Neural progenitor cell (in vitro differentiated cells): ENCODE results near the gene THBS1. TPM values are rescaled to one million over a fixed set of nuclear protein-coding genes. Genes with fewer than 3 reads are reported as not detected.

Experiments
- DNase-seq: peaks from one replicate; pipeline ENCODE4 v3.0.0-alpha.2; 2016; ENCODE audit warnings: low spot score
- H2AFZ ChIP-seq: fragments of 200-600 bp; sonication (generic); replicated peaks from 2 replicates; pipeline ENCODE4 v1.6.1; 2016; ENCODE audit warnings: antibody characterized with exemption
- H3F3A ChIP-seq: fragments of 200-600 bp; sonication (generic); 2 replicates; pipeline ENCODE4 v1.6.1; 2016; ENCODE audit warnings: antibody characterized with exemption, low read depth
- H3K27ac ChIP-seq: fragments of 200-600 bp; sonication (generic); 2 replicates; pipeline ENCODE4 v1.5.1; 2016; ENCODE audit warnings: mild to moderate bottlenecking
- H3K27me3 ChIP-seq: fragments of 200-600 bp; sonication (generic); 2 replicates; pipeline ENCODE4 v1.6.1; 2016; ENCODE audit warnings: mild to moderate bottlenecking, moderate library complexity
- H3K36me3 ChIP-seq: fragments of 200-600 bp; sonication (generic); 2 replicates; pipeline ENCODE4 v1.5.1; 2016
- H3K4me1 ChIP-seq: fragments of 200-600 bp; sonication (generic); 2 replicates; pipeline ENCODE4 v1.6.1; 2016; ENCODE audit warnings: mixed run types
- H3K4me2 ChIP-seq: fragments of 200-600 bp; sonication (generic); 2 replicates; pipeline ENCODE4 v1.6.1; 2016
- H3K4me3 ChIP-seq: fragments of 200-600 bp; sonication (generic); 2 replicates; pipeline ENCODE4 v1.5.1; 2016
- H3K79me2 ChIP-seq: fragments of 200-600 bp; sonication (generic); 2 replicates; pipeline ENCODE4 v1.6.1; 2016; ENCODE audit warnings: low read depth
- H3K9ac ChIP-seq: fragments of 200-600 bp; sonication (generic); 2 replicates; pipeline ENCODE4 v1.6.1; 2016
- H3K9me3 ChIP-seq: fragments of 200-600 bp; sonication (generic); 2 replicates; pipeline ENCODE4 v1.5.1; 2016; ENCODE audit warnings: low read depth
- H4K20me1 ChIP-seq: fragments of 200-600 bp; sonication (generic); 2 replicates; pipeline ENCODE4 v1.6.1; 2016; ENCODE audit warnings: low read depth
- H3K27ac Mint-ChIP-seq: 3 replicates; pipeline ENCODE4 v1.8.0; 2021; ENCODE audit warnings: mixed read lengths
- H3K27me3 Mint-ChIP-seq: 2 replicates; pipeline ENCODE4 v1.8.0; 2022; ENCODE audit warnings: low read depth, mild to moderate bottlenecking, inconsistent platforms, moderate library complexity, mixed read lengths; ENCODE audit not compliant: insufficient read depth
- H3K36me3 Mint-ChIP-seq: 3 replicates; pipeline ENCODE4 v1.8.0; 2021; ENCODE audit warnings: mixed read lengths
- H3K4me1 Mint-ChIP-seq: 3 replicates; pipeline ENCODE4 v1.8.0; 2021; ENCODE audit warnings: mixed read lengths
- H3K4me3 Mint-ChIP-seq: 3 replicates; pipeline ENCODE4 v1.8.0; 2021; ENCODE audit warnings: mild to moderate bottlenecking, moderate library complexity, mixed read lengths
- H3K9me3 Mint-ChIP-seq: 3 replicates; pipeline ENCODE4 v1.8.0; 2020; ENCODE audit warnings: mixed read lengths
- CTCF ChIP-seq: fragments of 200-600 bp; sonication (generic); IDR thresholded peaks from 2 replicates; pipeline ENCODE4 v1.5.1; 2017; ENCODE audit warnings: antibody characterized with exemption, mild to moderate bottlenecking
- EZH2 ChIP-seq: fragments of 200-600 bp; sonication (generic); IDR thresholded peaks from 2 replicates; pipeline ENCODE4 v1.6.1; 2017; ENCODE audit warnings: antibody characterized with exemption, mild to moderate bottlenecking, moderate library complexity
- EZH2phosphoT487 ChIP-seq: fragments of 200-600 bp; sonication (generic); IDR thresholded peaks from 2 replicates; pipeline ENCODE4 v1.6.1; 2017; ENCODE audit warnings: antibody characterized with exemption
- total RNA-seq: library from RNA; depleted of rRNA; stranded (reverse); fragments of >200 nt; gene quantifications from 2 replicates; pipeline ENCODE4 v1.2.3, GENCODE V29; 2015; ENCODE audit warnings: low replicate concordance

The THBS1 gene
- total RNA-seq, 1 donor from 2014 or later: 14.6 TPM

- no peak overlapping the region for H3K4me3 ChIP-seq
- peaks cover 2% of the 10 kb centered on the region for H3K27me3 Mint-ChIP-seq
- peaks cover 3% of the 10 kb centered on the region for H3K4me1 ChIP-seq
- no peaks in the 10 kb centered on the region for H3K9me3 ChIP-seq
- no peaks in the 10 kb centered on the region for H3K36me3 ChIP-seq
- H3K9me3 Mint-ChIP-seq: no peaks in the 10 kb centered on the region
- no peak overlapping the region for H3K4me2 ChIP-seq
- TF ChIP-seq EZH2: no peak
- no peak for TF ChIP-seq CTCF
- TF ChIP-seq EZH2phosphoT487: no peak
- no peaks in the 10 kb centered on the region for H3K27me3 ChIP-seq
- no peak overlapping the region for H3K27ac Mint-ChIP-seq
- no peak overlapping the region for H3K27ac ChIP-seq
- peaks cover 6% of the 10 kb centered on the region for H3K4me1 Mint-ChIP-seq
- no peak overlapping the region for H2AFZ ChIP-seq
- no peak overlapping the region for H3K4me3 Mint-ChIP-seq
- DNase-seq: no peak
- peaks cover 47% of the 10 kb centered on the region for H3K36me3 Mint-ChIP-seq
- no peaks in the 10 kb centered on the region for H3F3A ChIP-seq
- H3K79me2 ChIP-seq: no peaks in the 10 kb centered on the region
- H4K20me1 ChIP-seq: no peaks in the 10 kb centered on the region
- no peak overlapping the region for H3K9ac ChIP-seq
Measured at GRCh38 chr15:39591896-39592315, 11.0 kb downstream of the THBS1 start.

GRCh38 chr15:39592500-39592899 lies 11.6 kb downstream of the THBS1 start:
- Histone ChIP-seq H3K4me1 (peaks cover 3% of the 10 kb centered on the region), H3K36me3 (no peaks in the 10 kb centered on the region), H3K4me3 (no peak overlapping the region), H3K27me3 (no peaks in the 10 kb centered on the region), H3K9ac (no peak overlapping the region), H3K27ac (no peak overlapping the region), H3K79me2 (no peaks in the 10 kb centered on the region), H3F3A (no peaks in the 10 kb centered on the region), H3K9me3 (no peaks in the 10 kb centered on the region), H3K4me2 (no peak overlapping the region), H4K20me1 (no peaks in the 10 kb centered on the region), H2AFZ (no peak overlapping the region)
- no peaks in the 10 kb centered on the region for H3K9me3 Mint-ChIP-seq
- H3K36me3 Mint-ChIP-seq: peaks cover 45% of the 10 kb centered on the region
- no peak overlapping the region for H3K27ac Mint-ChIP-seq
- no peak overlapping the region for H3K4me3 Mint-ChIP-seq
- no peak for TF ChIP-seq EZH2
- TF ChIP-seq CTCF: no peak
- TF ChIP-seq EZH2phosphoT487: no peak
- no peak for DNase-seq
- peaks cover 6% of the 10 kb centered on the region for H3K4me1 Mint-ChIP-seq
- peaks cover 2% of the 10 kb centered on the region for H3K27me3 Mint-ChIP-seq

- TF ChIP-seq CTCF: no peak
- TF ChIP-seq EZH2phosphoT487: no peak
- no peak for TF ChIP-seq EZH2
- Histone ChIP-seq H3K36me3 (no peaks in the 10 kb centered on the region), H4K20me1 (no peaks in the 10 kb centered on the region), H2AFZ (no peak overlapping the region), H3K27ac (no peak overlapping the region), H3K27me3 (no peaks in the 10 kb centered on the region), H3K9ac (no peak overlapping the region), H3K79me2 (no peaks in the 10 kb centered on the region), H3K4me2 (no peak overlapping the region), H3F3A (no peaks in the 10 kb centered on the region), H3K4me1 (peaks cover 3% of the 10 kb centered on the region), H3K9me3 (no peaks in the 10 kb centered on the region), H3K4me3 (no peak overlapping the region)
- Mint-ChIP-seq H3K36me3 (peaks cover 46% of the 10 kb centered on the region), H3K27me3 (peaks cover under 1% of the 10 kb centered on the region), H3K4me1 (peaks cover 6% of the 10 kb centered on the region), H3K27ac (no peak overlapping the region), H3K9me3 (no peaks in the 10 kb centered on the region), H3K4me3 (no peak overlapping the region)
- no peak for DNase-seq
Measured at GRCh38 chr15:39593071-39593655, 12.3 kb downstream of the THBS1 start.
